ENCODE results near the gene RABGAP1.

GRCh38 chr9:123065196-123065595 lies 124.4 kb downstream of the RABGAP1 start:
- TF ChIP-seq CTCF (IDR thresholded peaks at IDR 0.05) (no peak), POLR2A (IDR thresholded peaks at IDR 0.05) (no peak), POLR2AphosphoS5 (IDR thresholded peaks at IDR 0.05; ENCODE audit: insufficient read depth in 1 of 2, low read depth in 1 of 2) (no peak)

Measured in vagina (tissue), 2 donors.